Measurements from ENCODE around the gene KLK15. TPM values are rescaled to one million over a fixed set of nuclear protein-coding genes. Genes with fewer than 3 reads are reported as not detected.

Gene KLK15
- polyA plus RNA-seq, 2 of the 4 experiments (the other 2 are of a cell fraction) = not detected

DNA sequence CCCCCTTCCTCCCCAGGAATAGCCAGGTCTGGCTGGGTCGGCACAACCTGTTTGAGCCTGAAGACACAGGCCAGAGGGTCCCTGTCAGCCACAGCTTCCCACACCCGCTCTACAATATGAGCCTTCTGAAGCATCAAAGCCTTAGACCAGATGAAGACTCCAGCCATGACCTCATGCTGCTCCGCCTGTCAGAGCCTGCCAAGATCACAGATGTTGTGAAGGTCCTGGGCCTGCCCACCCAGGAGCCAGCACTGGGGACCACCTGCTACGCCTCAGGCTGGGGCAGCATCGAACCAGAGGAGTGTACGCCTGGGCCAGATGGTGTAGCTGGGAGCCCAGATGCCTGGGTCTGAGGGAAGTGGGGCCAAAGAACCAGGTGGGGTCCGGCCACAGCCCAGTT is 43.1 kb upstream of the KLK15 start:
- H3K4me1 ChIP-seq = no peaks in the 10 kb centered on the region
- ChIA-PET CTCF (no interaction called here), POLR2A (no interaction called here)
- ATAC-seq = no peak
- WGBS (ENCODE audit: missing lambda C conversion rate) = 31% methylated on average over 6 of the region's 7 CpGs
- TF ChIP-seq PHF8 (IDR thresholded peaks at IDR 0.05; ENCODE audit: borderline replicate concordance, low read depth) (no peak), MYC (IDR thresholded peaks at IDR 0.05; ENCODE audit: borderline replicate concordance, low read length) (no peak), POLR2AphosphoS2 (conservative IDR thresholded peaks at IDR 0.05; ENCODE audit: low read length) (no peak), MAZ (IDR thresholded peaks at IDR 0.05; ENCODE audit: borderline replicate concordance, low read depth, low read length) (no peak), EHF (CRISPR knock-in tag; IDR thresholded peaks at IDR 0.05) (no peak)
- TF ChIP-seq, protein P1, sequence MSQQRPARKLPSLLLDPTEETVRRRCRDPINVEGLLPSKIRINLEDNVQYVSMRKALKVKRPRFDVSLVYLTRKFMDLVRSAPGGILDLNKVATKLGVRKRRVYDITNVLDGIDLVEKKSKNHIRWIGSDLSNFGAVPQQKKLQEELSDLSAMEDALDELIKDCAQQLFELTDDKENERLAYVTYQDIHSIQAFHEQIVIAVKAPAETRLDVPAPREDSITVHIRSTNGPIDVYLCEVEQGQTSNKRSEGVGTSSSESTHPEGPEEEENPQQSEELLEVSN (IDR thresholded peaks at IDR 0.05; ENCODE audit: borderline replicate concordance, low read depth) = no peak
- no peaks in the 10 kb centered on the region for H3K9me3 ChIP-seq
- no peak overlapping the region for H3K27ac ChIP-seq
- FAIRE-seq = no peak
- no peak overlapping the region for H3K4me2 ChIP-seq
- no peak for DNase-seq (ENCODE audit: low read depth in 1 of 2, low spot score in 1 of 2)
- H3K4me3 ChIP-seq = no peak overlapping the region

DNA sequence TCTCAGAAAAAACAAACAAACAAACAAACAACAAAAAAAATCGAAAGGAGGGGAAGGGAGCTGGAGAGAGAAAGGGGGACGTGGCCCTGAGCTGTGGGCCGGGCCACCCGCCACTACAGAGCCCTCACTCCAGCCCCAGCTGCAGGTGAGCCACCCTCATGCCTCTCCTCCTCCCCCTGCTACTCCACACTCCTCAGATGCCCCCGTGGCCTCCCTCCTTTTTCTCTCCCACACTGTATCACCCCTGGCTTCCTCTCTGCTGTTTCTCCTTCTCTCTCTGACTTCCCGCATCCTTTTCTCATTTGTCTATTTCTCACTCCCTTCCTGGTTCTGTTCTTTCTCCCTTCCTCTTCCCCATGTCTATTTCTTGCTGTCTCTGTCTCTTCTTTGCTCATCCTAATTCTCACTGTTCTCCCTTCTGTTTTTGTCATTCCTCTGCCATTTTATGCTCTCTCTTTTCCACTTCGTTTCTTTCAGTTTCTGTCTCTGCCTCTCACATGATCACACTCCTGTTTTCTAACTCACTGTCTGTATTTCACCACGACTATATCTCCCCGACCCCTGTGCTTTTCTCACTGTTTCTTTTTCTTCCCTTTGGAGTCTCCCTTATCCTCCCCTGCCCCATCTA is 42.5 kb upstream of the KLK15 start:
- ATAC-seq (peak in 1 of 2 experiments; percentile 25; a peak in 2 of 6 replicates), FAIRE-seq (no peak), DNase-seq (ENCODE audit: low read depth in 1 of 2, low spot score in 1 of 2) (no peak)
- CTCF ChIA-PET = interaction anchor here (1.5 kb wide), 1 partner anchor 38 kb away, joined by 3 read pairs; no protein-coding TSS in a partner anchor
- Histone ChIP-seq H3K9me3 (no peaks in the 10 kb centered on the region), H3K4me2 (no peak overlapping the region), H3K4me1 (no peaks in the 10 kb centered on the region), H3K27ac (no peak overlapping the region), H3K4me3 (no peak overlapping the region)
- TF ChIP-seq NR3C1 (IDR thresholded peaks at IDR 0.05) = no peak
- TF ChIP-seq, protein P2, sequence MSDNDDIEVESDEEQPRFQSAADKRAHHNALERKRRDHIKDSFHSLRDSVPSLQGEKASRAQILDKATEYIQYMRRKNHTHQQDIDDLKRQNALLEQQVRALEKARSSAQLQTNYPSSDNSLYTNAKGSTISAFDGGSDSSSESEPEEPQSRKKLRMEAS (IDR thresholded peaks at IDR 0.05) = no peak
- POLR2A ChIA-PET = no interaction called here
- 9% methylated on average over 9 of the region's 9 CpGs for WGBS (ENCODE audit: missing lambda C conversion rate)

DNA sequence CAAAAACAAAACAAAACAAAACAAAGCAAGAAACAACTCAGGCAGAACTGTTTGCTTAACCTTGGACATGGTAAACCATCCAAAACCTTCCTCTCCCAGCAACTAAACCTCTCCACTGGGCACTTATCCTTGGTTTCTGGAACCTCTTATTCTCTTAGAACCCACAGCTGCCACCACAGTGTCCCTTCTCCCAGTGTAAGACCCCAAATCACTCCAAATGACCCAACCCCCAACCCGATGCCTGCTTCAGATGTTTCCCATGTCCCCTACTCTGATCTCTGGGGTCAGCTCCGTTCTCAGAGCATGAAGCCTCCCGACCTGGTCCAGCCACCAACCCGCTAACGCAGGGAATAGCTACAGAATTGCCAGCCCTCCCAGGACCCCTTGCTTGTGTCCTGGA is 40.8 kb upstream of the KLK15 start:
- no peak overlapping the region for H3K4me3 ChIP-seq
- DNase-seq (ENCODE audit: low read depth in 1 of 2, low spot score in 1 of 2) = no peak
- no peaks in the 10 kb centered on the region for H3K4me1 ChIP-seq
- H3K9me3 ChIP-seq = 0 out of 3 replicates have a peak, but pooled peaks cover 3% of the 10 kb centered on the region
- CTCF ChIA-PET = interaction anchor here (2.2 kb wide), 1 partner anchor 48 kb away, joined by 6 read pairs; no protein-coding TSS in a partner anchor
- no peak for ATAC-seq
- 20% methylated on average over 5 of the region's 5 CpGs for WGBS (ENCODE audit: missing lambda C conversion rate)
- TF ChIP-seq ESRRA (IDR thresholded peaks at IDR 0.05; ENCODE audit: borderline replicate concordance, low read length) (no peak), BHLHE40 (IDR thresholded peaks at IDR 0.05; ENCODE audit: low read depth, low read length) (no peak), RCOR1 (IDR thresholded peaks at IDR 0.05; ENCODE audit: low read depth, low read length) (no peak), EP300 (IDR thresholded peaks at IDR 0.05) (no peak), KDM1A (IDR thresholded peaks at IDR 0.05; ENCODE audit: low read depth) (no peak), MAZ (IDR thresholded peaks at IDR 0.05; ENCODE audit: borderline replicate concordance, low read depth, low read length) (no peak), HOXA7 (CRISPR knock-in tag; IDR thresholded peaks at IDR 0.05) (no peak)
- TF ChIP-seq, protein P3, sequence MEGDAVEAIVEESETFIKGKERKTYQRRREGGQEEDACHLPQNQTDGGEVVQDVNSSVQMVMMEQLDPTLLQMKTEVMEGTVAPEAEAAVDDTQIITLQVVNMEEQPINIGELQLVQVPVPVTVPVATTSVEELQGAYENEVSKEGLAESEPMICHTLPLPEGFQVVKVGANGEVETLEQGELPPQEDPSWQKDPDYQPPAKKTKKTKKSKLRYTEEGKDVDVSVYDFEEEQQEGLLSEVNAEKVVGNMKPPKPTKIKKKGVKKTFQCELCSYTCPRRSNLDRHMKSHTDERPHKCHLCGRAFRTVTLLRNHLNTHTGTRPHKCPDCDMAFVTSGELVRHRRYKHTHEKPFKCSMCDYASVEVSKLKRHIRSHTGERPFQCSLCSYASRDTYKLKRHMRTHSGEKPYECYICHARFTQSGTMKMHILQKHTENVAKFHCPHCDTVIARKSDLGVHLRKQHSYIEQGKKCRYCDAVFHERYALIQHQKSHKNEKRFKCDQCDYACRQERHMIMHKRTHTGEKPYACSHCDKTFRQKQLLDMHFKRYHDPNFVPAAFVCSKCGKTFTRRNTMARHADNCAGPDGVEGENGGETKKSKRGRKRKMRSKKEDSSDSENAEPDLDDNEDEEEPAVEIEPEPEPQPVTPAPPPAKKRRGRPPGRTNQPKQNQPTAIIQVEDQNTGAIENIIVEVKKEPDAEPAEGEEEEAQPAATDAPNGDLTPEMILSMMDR (IDR thresholded peaks at IDR 0.05) = no peak
- TF ChIP-seq, protein P4, sequence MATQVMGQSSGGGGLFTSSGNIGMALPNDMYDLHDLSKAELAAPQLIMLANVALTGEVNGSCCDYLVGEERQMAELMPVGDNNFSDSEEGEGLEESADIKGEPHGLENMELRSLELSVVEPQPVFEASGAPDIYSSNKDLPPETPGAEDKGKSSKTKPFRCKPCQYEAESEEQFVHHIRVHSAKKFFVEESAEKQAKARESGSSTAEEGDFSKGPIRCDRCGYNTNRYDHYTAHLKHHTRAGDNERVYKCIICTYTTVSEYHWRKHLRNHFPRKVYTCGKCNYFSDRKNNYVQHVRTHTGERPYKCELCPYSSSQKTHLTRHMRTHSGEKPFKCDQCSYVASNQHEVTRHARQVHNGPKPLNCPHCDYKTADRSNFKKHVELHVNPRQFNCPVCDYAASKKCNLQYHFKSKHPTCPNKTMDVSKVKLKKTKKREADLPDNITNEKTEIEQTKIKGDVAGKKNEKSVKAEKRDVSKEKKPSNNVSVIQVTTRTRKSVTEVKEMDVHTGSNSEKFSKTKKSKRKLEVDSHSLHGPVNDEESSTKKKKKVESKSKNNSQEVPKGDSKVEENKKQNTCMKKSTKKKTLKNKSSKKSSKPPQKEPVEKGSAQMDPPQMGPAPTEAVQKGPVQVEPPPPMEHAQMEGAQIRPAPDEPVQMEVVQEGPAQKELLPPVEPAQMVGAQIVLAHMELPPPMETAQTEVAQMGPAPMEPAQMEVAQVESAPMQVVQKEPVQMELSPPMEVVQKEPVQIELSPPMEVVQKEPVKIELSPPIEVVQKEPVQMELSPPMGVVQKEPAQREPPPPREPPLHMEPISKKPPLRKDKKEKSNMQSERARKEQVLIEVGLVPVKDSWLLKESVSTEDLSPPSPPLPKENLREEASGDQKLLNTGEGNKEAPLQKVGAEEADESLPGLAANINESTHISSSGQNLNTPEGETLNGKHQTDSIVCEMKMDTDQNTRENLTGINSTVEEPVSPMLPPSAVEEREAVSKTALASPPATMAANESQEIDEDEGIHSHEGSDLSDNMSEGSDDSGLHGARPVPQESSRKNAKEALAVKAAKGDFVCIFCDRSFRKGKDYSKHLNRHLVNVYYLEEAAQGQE (IDR thresholded peaks at IDR 0.05) = no peak
- TF ChIP-seq, protein P5, sequence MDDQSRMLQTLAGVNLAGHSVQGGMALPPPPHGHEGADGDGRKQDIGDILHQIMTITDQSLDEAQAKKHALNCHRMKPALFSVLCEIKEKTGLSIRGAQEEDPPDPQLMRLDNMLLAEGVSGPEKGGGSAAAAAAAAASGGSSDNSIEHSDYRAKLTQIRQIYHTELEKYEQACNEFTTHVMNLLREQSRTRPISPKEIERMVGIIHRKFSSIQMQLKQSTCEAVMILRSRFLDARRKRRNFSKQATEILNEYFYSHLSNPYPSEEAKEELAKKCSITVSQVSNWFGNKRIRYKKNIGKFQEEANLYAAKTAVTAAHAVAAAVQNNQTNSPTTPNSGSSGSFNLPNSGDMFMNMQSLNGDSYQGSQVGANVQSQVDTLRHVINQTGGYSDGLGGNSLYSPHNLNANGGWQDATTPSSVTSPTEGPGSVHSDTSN (IDR thresholded peaks at IDR 0.05) = no peak
- no peak for FAIRE-seq
- H3K4me2 ChIP-seq = no peak overlapping the region
- POLR2A ChIA-PET = no interaction called here
- no peak overlapping the region for H3K27ac ChIP-seq

Measured in A549 (cell line).